Gastrocnemius medialis (tissue), 4 donors: Measurements from ENCODE around the gene TFF1. TPM values are rescaled to one million over a fixed set of nuclear protein-coding genes. Genes with fewer than 3 reads are reported as not detected.

Experiments
- ATAC-seq, 2 donors: fragments of 150-250 bp; one replicate each; pipeline ENCODE4 v1.9.1; 2016
- DNase-seq, 2 donors: peaks; one replicate each; pipeline ENCODE4 v3.0.0-alpha.2; 2019
- H3K27ac ChIP-seq, 4 donors: fragments of 200-600 bp; sonication (generic); 1 replicate in 1 of 4; 2 replicates in 3 of 4; pipeline ENCODE4 v1.5.1; 2016 to 2018; ENCODE audit warnings: mild to moderate bottlenecking in 2 of 4, moderate library complexity in 1 of 4
- H3K27me3 ChIP-seq, 3 donors: fragments of 200-600 bp; sonication (generic) in 2 of 3; 1 replicate in 1 of 3; 2 replicates in 2 of 3; pipeline versions ENCODE4 v1.5.1 to v1.6.0; 2016 to 2019; ENCODE audit warnings: mild to moderate bottlenecking in 1 of 3, moderate library complexity in 1 of 3
- H3K36me3 ChIP-seq, 2 donors: fragments of 200-600 bp; sonication (generic) in 1 of 2; one replicate each; pipeline ENCODE4 v1.5.1; 2017 to 2018
- H3K4me1 ChIP-seq, 2 donors: fragments of 200-600 bp; sonication (generic) in 1 of 2; one replicate each; pipeline ENCODE4 v1.5.1; 2016 to 2017; ENCODE audit warnings: mild to moderate bottlenecking in 2 of 2
- H3K4me3 ChIP-seq, 4 donors: fragments of 200-600 bp; sonication (generic) in 3 of 4; 1 replicate in 1 of 4; 2 replicates in 3 of 4; pipeline ENCODE4 v1.5.1; 2016 to 2019; ENCODE audit warnings: mild to moderate bottlenecking in 2 of 4
- H3K9me3 ChIP-seq, 3 donors: fragments of 200-600 bp; sonication (generic) in 2 of 3; 1 replicate in 1 of 3; 2 replicates in 2 of 3; pipeline ENCODE4 v1.5.1; 2016 to 2019
- CTCF ChIP-seq, 5 experiments: fragments of 450-650 bp in 3 of 5; fragments of 200-600 bp in 2 of 5; sonication (generic) in 2 of 5; IDR thresholded peaks in 4 of 5; conservative IDR thresholded peaks in 1 of 5; 1 replicate in 4 of 5; 2 replicates in 1 of 5; pipeline ENCODE4 v1.5.1; 2016 to 2019; ENCODE audit warnings: antibody characterized with exemption in 5 of 5, mild to moderate bottlenecking in 3 of 5, moderate library complexity in 3 of 5
- POLR2A ChIP-seq, 2 donors: fragments of 450-650 bp; IDR thresholded peaks; one replicate each; pipeline ENCODE4 v1.6.1; 2017; ENCODE audit warnings: antibody characterized with exemption in 2 of 2, mild to moderate bottlenecking in 2 of 2, moderate library complexity in 2 of 2
- in situ Hi-C, 4 donors: fragments of 200-750 bp; cut with MboI; loops; one replicate each; pipeline versions ENCODE4 v1.15.0 to v1.8.0; 2017; ENCODE audit warnings: low sequenced_read_pairs in 4 of 4
- intact Hi-C: fragments of 100-400 bp; cut with DNase I; formaldehyde crosslinking; loops from one replicate; pipeline ENCODE4 v1.15.1; 2023; ENCODE audit warnings: low total_unique reads
- total RNA-seq, 4 donors: library from RNA; depleted of rRNA; stranded (reverse); fragments of >200 nt; gene quantifications; one replicate each; pipeline versions ENCODE4 v1.1.0 to v1.2.3, GENCODE V29; 2016

TFF1 gene
- total RNA-seq, 4 donors from 2014 or later, result not detected

GRCh38 chr21:42314616-42315295, 51.6 kb downstream of the TFF1 start:
- Histone ChIP-seq H3K27me3 (no peaks in the 10 kb centered on the region), H3K4me1 (peaks cover 0 to 3% of the 10 kb centered on the region in 2 donors), H3K27ac (no peak overlapping the region), H3K4me3 (no peak overlapping the region), H3K36me3 (no peaks in the 10 kb centered on the region), H3K9me3 (no peaks in the 10 kb centered on the region)
- TF ChIP-seq CTCF (IDR thresholded peaks at IDR 0.05 in 4 of 5, conservative IDR thresholded peaks at IDR 0.05 in 1 of 5) (no peak), POLR2A (IDR thresholded peaks at IDR 0.05) (no peak)
- DNase-seq (no peak), ATAC-seq (no peak)
- in situ Hi-C loops, result loop anchor here in 1 of 4 donors (25.0 kb wide), 1 partner anchor 498 kb away; no protein-coding TSS in a partner anchor
- intact Hi-C loops, result no loop called here

- ATAC-seq (no peak), DNase-seq (no peak)
- in situ Hi-C loops, result loop anchor here in 1 of 4 donors (25.0 kb wide), 1 partner anchor 499 kb away; no protein-coding TSS in a partner anchor
- no peaks in the 10 kb centered on the region for H3K9me3 ChIP-seq
- H3K36me3 ChIP-seq, result no peaks in the 10 kb centered on the region
- peaks cover 0 to 5% (median 4%) of the 10 kb centered on the region in 3 donors for H3K27me3 ChIP-seq
- H3K27ac ChIP-seq, result no peak overlapping the region
- no peak for TF ChIP-seq POLR2A (IDR thresholded peaks at IDR 0.05)
- no peak for TF ChIP-seq CTCF (IDR thresholded peaks at IDR 0.05 in 4 of 5, conservative IDR thresholded peaks at IDR 0.05 in 1 of 5)
- no peak overlapping the region for H3K4me3 ChIP-seq
- H3K4me1 ChIP-seq, result peaks cover 0 to 5% of the 10 kb centered on the region in 2 donors
- intact Hi-C loops, result no loop called here
Measured at GRCh38 chr21:42313501-42313969, 52.8 kb downstream of the TFF1 start.

- Histone ChIP-seq H3K4me1 (peaks cover 0 to 5% of the 10 kb centered on the region in 2 donors), H3K36me3 (no peaks in the 10 kb centered on the region), H3K27me3 (peaks cover 0 to 12% (median 9%) of the 10 kb centered on the region in 3 donors), H3K9me3 (no peaks in the 10 kb centered on the region), H3K4me3 (no peak overlapping the region), H3K27ac (no peak overlapping the region)
- TF ChIP-seq POLR2A (IDR thresholded peaks at IDR 0.05) (no peak), CTCF (IDR thresholded peaks at IDR 0.05 in 4 of 5, conservative IDR thresholded peaks at IDR 0.05 in 1 of 5) (no peak)
- DNase-seq, result no peak
- no peak for ATAC-seq
- intact Hi-C loops, result no loop called here
- in situ Hi-C loops, result loop anchor here in 1 of 4 donors (25.0 kb wide), 1 partner anchor 500 kb away; no protein-coding TSS in a partner anchor
Measured at GRCh38 chr21:42312626-42313104, 53.7 kb downstream of the TFF1 start.

Other genes with a start within 250 kb of the TFF1 start
- gene ABCG1, start 147.4 kb downstream of the TFF1 start, total RNA-seq, result 10 to 100 TPM in 2 of 4 donors, 1 to 10 TPM in 2; 3.4 to 43.3 (median 10.3) TPM
- 1 to 10 TPM in 1 of 4 donors, under 1 TPM in 3; 0.64 to 4.7 (median 0.89) TPM for gene TFF3, start 51.1 kb downstream of the TFF1 start, total RNA-seq
- gene TFF2, start 15.5 kb downstream of the TFF1 start, total RNA-seq, result not detected
- gene TMPRSS3, start 29.5 kb upstream of the TFF1 start, total RNA-seq, result not detected
- under 1 TPM in 1 of 4 donors, not detected in 3; 0.41 TPM for gene UBASH3A, start 37.4 kb upstream of the TFF1 start, total RNA-seq
- under 1 TPM in 1 of 4 donors, not detected in 3; 0.29 TPM for gene RSPH1, start 129.7 kb upstream of the TFF1 start, total RNA-seq
- gene SLC37A1, start 147.3 kb upstream of the TFF1 start, total RNA-seq, result 10 to 100 TPM in 2 of 4 donors, 1 to 10 TPM in 2; 8.3 to 16.1 (median 12.4) TPM